ENCODE data around the gene R3HDM1. TPM values are rescaled to one million over a fixed set of nuclear protein-coding genes. Genes with fewer than 3 reads are reported as not detected.
"Not testable (repeated sequence)": the region's sequence is repeated elsewhere in the genome, so short reads cannot be mapped to it uniquely, and the experiment has no call there.

The R3HDM1 gene
- total and polyA plus RNA-seq, 4 experiments from 2014 or later, result 8.2 to 42.3 (median 32.2) TPM

- ChIA-PET CTCF (ENCODE audit: partially characterized antibody) (interaction anchor here (1.2 to 1.8 kb wide), 4 partner anchors 22 to 714 kb away, joined by 3 to 8 read pairs (median 4); no protein-coding TSS in a partner anchor), POLR2A (ENCODE audit: partially characterized antibody) (interaction anchor here (0.6 kb wide), 1 partner anchor 945 kb away, joined by 3 read pairs; no protein-coding TSS in a partner anchor)
- no peaks in the 10 kb centered on the region for H3K4me1 Mint-ChIP-seq
- no peak overlapping the region for H3K27ac Mint-ChIP-seq
- DNase-seq, result no peak
- intact Hi-C loops (cut with micrococcal nuclease), result no loop called here
- Histone ChIP-seq H3K36me3 (ENCODE audit: insufficient read depth, low read length) (no peaks in the 10 kb centered on the region), H3K27ac (ENCODE audit: low read depth, low read length) (no peak overlapping the region), H3K27me3 (ENCODE audit: insufficient read depth, low read length) (no peaks in the 10 kb centered on the region), H3K4me1 (ENCODE audit: insufficient read depth, low read length) (no peaks in the 10 kb centered on the region), H3K9me3 (ENCODE audit: control insufficient read depth in 1 of 2, low read length in 2 of 2) (no peaks in the 10 kb centered on the region), H3K4me3 (ENCODE audit: low read length in 2 of 2) (no peak overlapping the region)
- no peaks in the 10 kb centered on the region for H3K27me3 Mint-ChIP-seq
- no peak overlapping the region for H3K4me3 Mint-ChIP-seq
- no peaks in the 10 kb centered on the region for H3K9me3 Mint-ChIP-seq
- H3K36me3 Mint-ChIP-seq, result peaks cover 0 to 3% of the 10 kb centered on the region in 2 donors
Measured at GRCh38 chr2:135703300-135703699, 172.0 kb downstream of the R3HDM1 start.

GRCh38 chr2:135704075-135704474 is 172.8 kb downstream of the R3HDM1 start:
- H3K27ac ChIP-seq (ENCODE audit: low read depth, low read length); H3K27me3 Mint-ChIP-seq; POLR2A ChIA-PET (ENCODE audit: partially characterized antibody); H3K27ac Mint-ChIP-seq; H3K4me1 Mint-ChIP-seq; H3K9me3 Mint-ChIP-seq; intact Hi-C loops (cut with micrococcal nuclease); H3K9me3 ChIP-seq (ENCODE audit: control insufficient read depth in 1 of 2, low read length in 2 of 2); H3K27me3 ChIP-seq (ENCODE audit: insufficient read depth, low read length); H3K36me3 ChIP-seq (ENCODE audit: insufficient read depth, low read length); H3K4me1 ChIP-seq (ENCODE audit: insufficient read depth, low read length); H3K36me3 Mint-ChIP-seq; H3K4me3 ChIP-seq (ENCODE audit: low read length in 2 of 2); DNase-seq; H3K4me3 Mint-ChIP-seq: not testable (repeated sequence)
- CTCF ChIA-PET (ENCODE audit: partially characterized antibody), result interaction anchor here (1.0 to 1.8 kb wide), 5 partner anchors 23 to 715 kb away, joined by 3 to 8 read pairs (median 4); no protein-coding TSS in a partner anchor

DNA sequence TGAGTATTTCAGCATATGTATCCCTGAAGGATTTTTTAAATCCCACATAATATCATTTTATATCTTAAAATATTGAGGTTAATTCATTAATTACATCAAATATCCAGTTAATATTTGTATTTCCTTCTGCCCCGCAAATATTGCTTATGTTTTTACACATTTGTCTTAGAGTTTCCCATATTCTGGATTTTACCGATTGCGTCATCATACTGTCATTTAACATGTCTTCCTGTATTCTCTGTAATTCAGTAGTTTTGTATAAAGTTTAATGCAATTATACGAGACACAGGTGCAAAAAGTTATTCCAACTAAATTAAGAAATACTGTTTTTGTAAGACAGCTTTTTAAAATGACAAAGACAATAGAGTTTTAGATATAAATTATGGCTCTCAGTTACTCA is 176.9 kb downstream of the R3HDM1 start:
- Histone ChIP-seq H3K4me1 (ENCODE audit: insufficient read depth, low read length) (no peaks in the 10 kb centered on the region), H3K36me3 (ENCODE audit: insufficient read depth, low read length) (no peaks in the 10 kb centered on the region), H3K27me3 (ENCODE audit: insufficient read depth, low read length) (no peaks in the 10 kb centered on the region), H3K27ac (ENCODE audit: low read depth, low read length) (no peak overlapping the region), H3K4me3 (ENCODE audit: low read length in 2 of 2) (no peak overlapping the region), H3K9me3 (ENCODE audit: control insufficient read depth in 1 of 2, low read length in 2 of 2) (no peaks in the 10 kb centered on the region)
- POLR2A ChIA-PET (ENCODE audit: partially characterized antibody), result interaction anchor here (0.6 kb wide), 1 partner anchor 177 kb away, joined by 3 read pairs; the partner anchor contains the start of genes R3HDM1 and ZRANB3
- no peaks in the 10 kb centered on the region for H3K9me3 Mint-ChIP-seq
- H3K4me3 Mint-ChIP-seq, result no peak overlapping the region
- H3K36me3 Mint-ChIP-seq, result peaks cover 8 to 11% of the 10 kb centered on the region in 2 donors
- peaks cover 0 to 3% (median under 1%) of the 10 kb centered on the region in 4 donors for H3K4me1 Mint-ChIP-seq
- no peaks in the 10 kb centered on the region for H3K27me3 Mint-ChIP-seq
- intact Hi-C loops (cut with micrococcal nuclease), result no loop called here
- CTCF ChIA-PET (ENCODE audit: partially characterized antibody), result interaction anchor here (0.7 to 8.1 kb wide), 9 partner anchors 13 to 718 kb away, joined by 3 to 157 read pairs (median 7); no protein-coding TSS in a partner anchor
- DNase-seq, result no peak
- H3K27ac Mint-ChIP-seq, result peak overlapping the region in 1 of 7 donors; percentile 47

DNA sequence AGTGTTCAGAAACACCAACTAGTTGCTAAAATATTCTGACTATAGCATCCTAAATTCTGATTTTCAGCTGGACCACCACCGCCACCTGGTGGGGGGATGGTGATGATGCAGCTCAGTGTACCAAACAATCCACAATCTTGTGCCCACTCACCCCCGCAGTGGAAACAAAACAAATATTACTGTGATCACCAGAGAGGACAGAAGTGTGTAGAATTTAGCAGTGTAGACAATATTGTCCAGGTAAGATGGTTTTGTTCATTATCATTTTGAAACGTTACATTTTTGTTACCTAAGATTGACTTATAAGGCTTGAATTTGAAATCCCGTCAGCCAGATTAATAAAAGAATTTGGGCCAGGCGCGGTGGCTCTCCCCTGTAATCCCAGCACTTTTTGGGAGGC is 178.7 kb downstream of the R3HDM1 start:
- H3K36me3 ChIP-seq (ENCODE audit: insufficient read depth, low read length), result no peaks in the 10 kb centered on the region
- no peak overlapping the region for H3K4me3 ChIP-seq (ENCODE audit: low read length in 2 of 2)
- H3K36me3 Mint-ChIP-seq, result peaks cover 11 to 18% of the 10 kb centered on the region in 2 donors
- H3K4me3 Mint-ChIP-seq, result no peak overlapping the region
- H3K27ac ChIP-seq (ENCODE audit: low read depth, low read length), result no peak overlapping the region
- ChIA-PET POLR2A (ENCODE audit: partially characterized antibody) (interaction anchor here (0.6 to 1.0 kb wide), 3 partner anchors 237 to 706 kb away, joined by 3 read pairs; no protein-coding TSS in a partner anchor), CTCF (ENCODE audit: partially characterized antibody) (interaction anchor here (0.5 to 8.1 kb wide), 46 partner anchors 10 to 755 kb away, joined by 3 to 157 read pairs (median 4); partner anchors contain the start of genes R3HDM1, RAB3GAP1, UBXN4 and ZRANB3)
- no peaks in the 10 kb centered on the region for H3K27me3 ChIP-seq (ENCODE audit: insufficient read depth, low read length)
- no peaks in the 10 kb centered on the region for H3K27me3 Mint-ChIP-seq
- intact Hi-C loops (cut with micrococcal nuclease), result loop anchor here (1.0 kb wide), 2 partner anchors 706 to 721 kb away; no protein-coding TSS in a partner anchor
- no peaks in the 10 kb centered on the region for H3K9me3 Mint-ChIP-seq
- no peaks in the 10 kb centered on the region for H3K9me3 ChIP-seq (ENCODE audit: control insufficient read depth in 1 of 2, low read length in 2 of 2)
- peak; percentile 57 to 68 (median 60) for DNase-seq
- H3K4me1 ChIP-seq (ENCODE audit: insufficient read depth, low read length), result no peaks in the 10 kb centered on the region
- H3K27ac Mint-ChIP-seq, result no peak overlapping the region
- H3K4me1 Mint-ChIP-seq, result peaks cover 0 to 3% (median under 1%) of the 10 kb centered on the region in 4 donors

DNA sequence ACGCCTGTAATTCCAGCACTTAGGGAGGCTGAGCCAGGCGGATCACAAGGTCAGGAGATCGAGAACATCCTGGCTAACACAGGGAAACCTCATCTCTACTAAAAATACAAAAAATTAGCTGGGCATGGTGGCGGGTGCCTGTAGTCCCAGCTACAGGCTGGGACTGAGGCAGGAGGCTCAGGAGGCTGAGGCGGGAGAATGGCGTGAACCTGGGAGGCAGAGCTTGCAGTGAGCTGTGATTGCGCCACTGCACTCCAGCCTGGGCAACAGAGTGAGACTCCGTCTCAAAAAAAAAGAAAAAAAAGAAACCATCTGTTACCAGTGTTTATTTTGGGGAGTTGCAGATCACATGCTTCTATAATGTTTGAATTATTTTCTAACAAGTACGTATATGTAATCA is 183.8 kb downstream of the R3HDM1 start:
- H3K36me3 ChIP-seq (ENCODE audit: insufficient read depth, low read length); CTCF ChIA-PET (ENCODE audit: partially characterized antibody); intact Hi-C loops (cut with micrococcal nuclease); POLR2A ChIA-PET (ENCODE audit: partially characterized antibody); H3K9me3 Mint-ChIP-seq; H3K27me3 ChIP-seq (ENCODE audit: insufficient read depth, low read length); H3K9me3 ChIP-seq (ENCODE audit: control insufficient read depth in 1 of 2, low read length in 2 of 2); H3K4me3 Mint-ChIP-seq; H3K27ac ChIP-seq (ENCODE audit: low read depth, low read length); DNase-seq; H3K27me3 Mint-ChIP-seq; H3K27ac Mint-ChIP-seq; H3K4me3 ChIP-seq (ENCODE audit: low read length in 2 of 2); H3K4me1 ChIP-seq (ENCODE audit: insufficient read depth, low read length); H3K4me1 Mint-ChIP-seq: not testable (repeated sequence)
- H3K36me3 Mint-ChIP-seq, result peaks cover 15 to 38% of the 10 kb centered on the region in 2 donors

- Mint-ChIP-seq H3K27me3 (no peaks in the 10 kb centered on the region), H3K4me1 (no peaks in the 10 kb centered on the region), H3K4me3 (no peak overlapping the region), H3K36me3 (peaks cover 16 to 17% of the 10 kb centered on the region in 2 donors), H3K9me3 (no peaks in the 10 kb centered on the region), H3K27ac (no peak overlapping the region)
- POLR2A ChIA-PET (ENCODE audit: partially characterized antibody), result interaction anchor here (0.7 kb wide), 1 partner anchor 13 kb away, joined by 3 read pairs; the partner anchor contains the start of gene UBXN4
- intact Hi-C loops (cut with micrococcal nuclease), result no loop called here
- no peaks in the 10 kb centered on the region for H3K9me3 ChIP-seq (ENCODE audit: control insufficient read depth in 1 of 2, low read length in 2 of 2)
- H3K36me3 ChIP-seq (ENCODE audit: insufficient read depth, low read length), result no peaks in the 10 kb centered on the region
- H3K4me3 ChIP-seq (ENCODE audit: low read length in 2 of 2), result no peak overlapping the region
- no peaks in the 10 kb centered on the region for H3K27me3 ChIP-seq (ENCODE audit: insufficient read depth, low read length)
- DNase-seq, result no peak
- H3K27ac ChIP-seq (ENCODE audit: low read depth, low read length), result no peak overlapping the region
- CTCF ChIA-PET (ENCODE audit: partially characterized antibody), result interaction anchor here (0.9 to 1.4 kb wide), 2 partner anchors 18 to 724 kb away, joined by 3 to 4 read pairs; no protein-coding TSS in a partner anchor
- H3K4me1 ChIP-seq (ENCODE audit: insufficient read depth, low read length), result no peaks in the 10 kb centered on the region
Measured at GRCh38 chr2:135728064-135728743, 196.9 kb downstream of the R3HDM1 start.

DNA sequence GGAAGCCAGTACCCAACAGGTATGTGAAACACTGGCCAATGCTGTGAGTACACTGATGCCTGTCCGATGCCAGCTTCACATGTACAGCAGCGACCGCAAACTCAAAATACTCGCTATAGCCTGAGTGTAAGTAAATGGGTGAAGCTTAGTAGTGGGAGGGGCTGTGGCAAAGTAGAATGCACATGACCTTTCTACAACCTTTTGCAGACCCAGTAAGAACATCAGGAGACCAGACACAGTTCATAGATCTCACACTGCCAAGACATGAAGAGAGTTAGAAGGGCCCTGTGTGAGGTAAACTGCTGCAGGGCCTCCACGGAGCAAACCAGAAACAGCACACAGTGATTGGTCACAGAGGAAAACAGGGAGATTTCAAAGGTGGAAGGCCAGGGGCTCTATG is 201.3 kb downstream of the R3HDM1 start:
- DNase-seq, result no peak
- Mint-ChIP-seq H3K9me3 (peaks cover 0 to 2% (median 0%) of the 10 kb centered on the region in 8 donors), H3K27ac (no peak overlapping the region), H3K36me3 (no peaks in the 10 kb centered on the region), H3K4me3 (no peak overlapping the region), H3K27me3 (no peaks in the 10 kb centered on the region), H3K4me1 (no peaks in the 10 kb centered on the region)
- H3K36me3 ChIP-seq (ENCODE audit: insufficient read depth, low read length), result no peaks in the 10 kb centered on the region
- no peaks in the 10 kb centered on the region for H3K9me3 ChIP-seq (ENCODE audit: control insufficient read depth in 1 of 2, low read length in 2 of 2)
- ChIA-PET POLR2A (ENCODE audit: partially characterized antibody) (no interaction called here), CTCF (ENCODE audit: partially characterized antibody) (interaction anchor here (1.5 kb wide), 1 partner anchor 9 kb away, joined by 3 read pairs; the partner anchor contains the start of gene UBXN4)
- no peak overlapping the region for H3K4me3 ChIP-seq (ENCODE audit: low read length in 2 of 2)
- intact Hi-C loops (cut with micrococcal nuclease), result no loop called here
- no peaks in the 10 kb centered on the region for H3K27me3 ChIP-seq (ENCODE audit: insufficient read depth, low read length)
- H3K27ac ChIP-seq (ENCODE audit: low read depth, low read length), result no peak overlapping the region
- no peaks in the 10 kb centered on the region for H3K4me1 ChIP-seq (ENCODE audit: insufficient read depth, low read length)

Measured in CD4-positive, alpha-beta memory T cell (primary cell).